OCI-LY7 (cell line): ENCODE measurements around the gene C11orf16. TPM values are rescaled to one million over a fixed set of nuclear protein-coding genes. Genes with fewer than 3 reads are reported as not detected.

Experiments used
- BruUV-seq: library from RNA; stranded (reverse); fragments of 400-500 nt; replicated peaks from 2 replicates; lab custom pipeline; 2021; lab: Mats Ljungman, UMichigan
- CTCF ChIA-PET: fragments of 300-600 bp; sonication (Branson Sonifier 250); formaldehyde crosslinking; loops from one replicate; lab custom pipeline; 2022; ENCODE audit warnings: antibody characterized with exemption; ENCODE audit not compliant: unreplicated experiment; lab: Charles Lee
- POLR2A ChIA-PET: fragments of 300-600 bp; sonication (Branson Sonifier 250); formaldehyde crosslinking; loops from one replicate; lab custom pipeline; 2022; ENCODE audit warnings: antibody characterized with exemption; lab: Charles Lee
- DNase-seq: peaks from one replicate; pipeline ENCODE4 v3.0.0-alpha.2; 2015; ENCODE audit warnings: low spot score
- H2AFZ ChIP-seq: fragments of 200-600 bp; sonication (generic), shearing (Covaris generic); 2 replicates; pipeline ENCODE4 v1.6.1; 2014; ENCODE audit warnings: mild to moderate bottlenecking, antibody characterized with exemption, low read length, moderate library complexity
- H3K27ac ChIP-seq: fragments of 200-600 bp; sonication (generic); 2 replicates; pipeline ENCODE4 v1.5.1; 2014; ENCODE audit warnings: mixed run types, low read depth, mild to moderate bottlenecking, moderate library complexity, low read length, inconsistent platforms; ENCODE audit not compliant: poor library complexity, severe bottlenecking
- H3K36me3 ChIP-seq: fragments of 200-600 bp; sonication (generic); 2 replicates; pipeline ENCODE4 v1.6.1; 2014; ENCODE audit warnings: mild to moderate bottlenecking, antibody characterized with exemption, low read length, moderate library complexity, mixed read lengths; ENCODE audit not compliant: insufficient read depth
- H3K4me1 ChIP-seq: fragments of 200-600 bp; sonication (generic); 2 replicates; pipeline ENCODE4 v1.5.1; 2014; ENCODE audit warnings: mild to moderate bottlenecking, low read length; ENCODE audit not compliant: insufficient read depth, poor library complexity, severe bottlenecking
- H3K4me2 ChIP-seq: fragments of 200-600 bp; sonication (generic); 2 replicates; pipeline ENCODE4 v1.6.1; 2014; ENCODE audit warnings: mild to moderate bottlenecking, low read length
- H3K4me3 ChIP-seq: fragments of 200-600 bp; sonication (generic); 2 replicates; pipeline ENCODE4 v1.5.1; 2014; ENCODE audit warnings: mild to moderate bottlenecking, low read depth, low read length; ENCODE audit not compliant: poor library complexity, severe bottlenecking
- H3K79me2 ChIP-seq: fragments of 200-600 bp; sonication (generic); 2 replicates; pipeline ENCODE4 v1.6.1; 2016; ENCODE audit warnings: low read depth, mild to moderate bottlenecking, low read length, moderate library complexity, mixed read lengths; ENCODE audit not compliant: insufficient read depth
- H3K9me2 ChIP-seq: fragments of 200-600 bp; sonication (generic); 2 replicates; pipeline ENCODE4 v1.6.1; 2016; ENCODE audit warnings: mild to moderate bottlenecking, low read length, mixed read lengths; ENCODE audit not compliant: insufficient read depth
- H3K9me3 ChIP-seq: fragments of 200-600 bp; sonication (generic); 2 replicates; pipeline ENCODE4 v1.6.1; 2014; ENCODE audit warnings: mild to moderate bottlenecking, mixed run types, low read length, mixed read lengths
- H4K20me1 ChIP-seq: fragments of 200-600 bp; sonication (generic); 2 replicates; pipeline ENCODE4 v1.6.1; 2014; ENCODE audit warnings: mild to moderate bottlenecking, antibody characterized with exemption, low read length, moderate library complexity, mixed read lengths; ENCODE audit not compliant: insufficient read depth
- EZH2phosphoT487 ChIP-seq: fragments of 200-600 bp; sonication (generic); IDR thresholded peaks from 2 replicates; pipeline ENCODE4 v1.6.1; 2018; ENCODE audit warnings: low read depth, borderline replicate concordance, mild to moderate bottlenecking, mixed run types, antibody characterized with exemption, low read length, moderate library complexity, mixed read lengths
- intact Hi-C: fragments of 100-400 bp; cut with micrococcal nuclease; formaldehyde crosslinking; loops from one replicate; pipeline ENCODE4 v1.10.0; 2022; ENCODE audit not compliant: unreplicated experiment
- total RNA-seq, 2 experiments: library from RNA; depleted of rRNA in 1 of 2; stranded (reverse); fragments of >200 nt in 1 of 2; shearing (Covaris generic) in 1 of 2; gene quantifications; 2 replicates each; pipeline ENCODE4 v1.2.3, GENCODE V29; 2014 to 2022
- TF ChIP-seq, protein P1 (sequence below): fragments of 200-600 bp; sonication (generic); conservative IDR thresholded peaks from 2 replicates; pipeline ENCODE4 v1.5.1; 2014; ENCODE audit warnings: mild to moderate bottlenecking, antibody characterized with exemption, low read length, moderate library complexity, mixed read lengths

C11orf16 gene
- total RNA-seq, 2 experiments from 2014 or later = not detected

DNA sequence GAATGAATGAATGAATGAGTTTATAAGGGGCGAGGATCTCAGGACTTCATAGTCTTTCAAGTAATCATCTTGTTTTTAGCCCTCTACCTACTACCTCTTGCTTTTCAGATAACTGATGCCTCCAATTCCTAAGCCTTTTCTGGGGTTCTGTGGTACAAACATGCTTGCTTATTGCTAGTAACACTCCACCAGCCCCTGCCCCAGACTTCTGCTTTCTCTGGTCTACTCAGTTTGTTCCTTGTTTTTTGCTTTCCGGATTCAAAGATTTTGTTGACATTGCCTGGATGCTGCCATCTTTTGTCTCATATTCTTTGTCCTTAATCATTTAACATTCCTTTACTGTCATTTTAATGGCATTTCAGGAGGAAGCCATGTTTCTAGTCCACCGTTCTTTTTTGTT lies 40.4 kb upstream of the C11orf16 start:
- H3K4me3 ChIP-seq = no peak overlapping the region
- no peaks in the 10 kb centered on the region for H3K36me3 ChIP-seq
- POLR2A ChIA-PET = no interaction called here
- no peaks in the 10 kb centered on the region for H3K9me3 ChIP-seq
- H2AFZ ChIP-seq = no peak overlapping the region
- no peak overlapping the region for H3K27ac ChIP-seq
- intact Hi-C loops = no loop called here
- no TSS peak for BruUV-seq
- CTCF ChIA-PET = no interaction called here
- DNase-seq = no peak
- no peak overlapping the region for H3K4me2 ChIP-seq
- TF ChIP-seq, protein P1, sequence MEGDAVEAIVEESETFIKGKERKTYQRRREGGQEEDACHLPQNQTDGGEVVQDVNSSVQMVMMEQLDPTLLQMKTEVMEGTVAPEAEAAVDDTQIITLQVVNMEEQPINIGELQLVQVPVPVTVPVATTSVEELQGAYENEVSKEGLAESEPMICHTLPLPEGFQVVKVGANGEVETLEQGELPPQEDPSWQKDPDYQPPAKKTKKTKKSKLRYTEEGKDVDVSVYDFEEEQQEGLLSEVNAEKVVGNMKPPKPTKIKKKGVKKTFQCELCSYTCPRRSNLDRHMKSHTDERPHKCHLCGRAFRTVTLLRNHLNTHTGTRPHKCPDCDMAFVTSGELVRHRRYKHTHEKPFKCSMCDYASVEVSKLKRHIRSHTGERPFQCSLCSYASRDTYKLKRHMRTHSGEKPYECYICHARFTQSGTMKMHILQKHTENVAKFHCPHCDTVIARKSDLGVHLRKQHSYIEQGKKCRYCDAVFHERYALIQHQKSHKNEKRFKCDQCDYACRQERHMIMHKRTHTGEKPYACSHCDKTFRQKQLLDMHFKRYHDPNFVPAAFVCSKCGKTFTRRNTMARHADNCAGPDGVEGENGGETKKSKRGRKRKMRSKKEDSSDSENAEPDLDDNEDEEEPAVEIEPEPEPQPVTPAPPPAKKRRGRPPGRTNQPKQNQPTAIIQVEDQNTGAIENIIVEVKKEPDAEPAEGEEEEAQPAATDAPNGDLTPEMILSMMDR = no peak
- no peak for TF ChIP-seq EZH2phosphoT487
- no peaks in the 10 kb centered on the region for H3K79me2 ChIP-seq
- no peaks in the 10 kb centered on the region for H3K4me1 ChIP-seq
- no peaks in the 10 kb centered on the region for H3K9me2 ChIP-seq
- no peaks in the 10 kb centered on the region for H4K20me1 ChIP-seq

DNA sequence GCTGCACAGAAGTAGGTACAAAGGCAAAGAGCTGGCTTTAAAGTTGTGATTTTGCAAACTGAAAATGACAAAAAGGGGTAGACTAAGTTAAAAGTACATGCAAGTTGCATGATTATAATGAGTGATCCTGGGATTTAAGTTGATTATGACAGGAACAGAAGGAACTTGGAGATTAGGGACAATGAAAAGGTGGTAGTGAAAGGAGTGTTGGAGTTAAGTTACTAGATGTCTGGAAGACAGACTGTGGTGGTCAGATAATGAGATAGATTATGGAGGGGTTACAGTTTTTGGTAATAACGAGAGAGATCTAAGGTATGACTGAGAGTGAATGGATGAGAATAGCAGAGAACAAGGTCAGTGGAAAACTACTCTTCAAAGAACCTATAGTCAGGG lies 39.2 kb upstream of the C11orf16 start:
- H3K4me1 ChIP-seq = no peaks in the 10 kb centered on the region
- BruUV-seq = no TSS peak
- DNase-seq = no peak
- ChIA-PET POLR2A (no interaction called here), CTCF (no interaction called here)
- no peak for TF ChIP-seq EZH2phosphoT487
- TF ChIP-seq, protein P1 = no peak
- H3K36me3 ChIP-seq = no peaks in the 10 kb centered on the region; the same call in 1 of the 2 replicates
- no peak overlapping the region for H3K27ac ChIP-seq
- no peaks in the 10 kb centered on the region for H3K9me2 ChIP-seq
- H4K20me1 ChIP-seq = no peaks in the 10 kb centered on the region
- H3K4me3 ChIP-seq = no peak overlapping the region
- H3K79me2 ChIP-seq = no peaks in the 10 kb centered on the region
- H3K9me3 ChIP-seq = no peaks in the 10 kb centered on the region
- intact Hi-C loops = no loop called here
- no peak overlapping the region for H2AFZ ChIP-seq
- H3K4me2 ChIP-seq = no peak overlapping the region

DNA sequence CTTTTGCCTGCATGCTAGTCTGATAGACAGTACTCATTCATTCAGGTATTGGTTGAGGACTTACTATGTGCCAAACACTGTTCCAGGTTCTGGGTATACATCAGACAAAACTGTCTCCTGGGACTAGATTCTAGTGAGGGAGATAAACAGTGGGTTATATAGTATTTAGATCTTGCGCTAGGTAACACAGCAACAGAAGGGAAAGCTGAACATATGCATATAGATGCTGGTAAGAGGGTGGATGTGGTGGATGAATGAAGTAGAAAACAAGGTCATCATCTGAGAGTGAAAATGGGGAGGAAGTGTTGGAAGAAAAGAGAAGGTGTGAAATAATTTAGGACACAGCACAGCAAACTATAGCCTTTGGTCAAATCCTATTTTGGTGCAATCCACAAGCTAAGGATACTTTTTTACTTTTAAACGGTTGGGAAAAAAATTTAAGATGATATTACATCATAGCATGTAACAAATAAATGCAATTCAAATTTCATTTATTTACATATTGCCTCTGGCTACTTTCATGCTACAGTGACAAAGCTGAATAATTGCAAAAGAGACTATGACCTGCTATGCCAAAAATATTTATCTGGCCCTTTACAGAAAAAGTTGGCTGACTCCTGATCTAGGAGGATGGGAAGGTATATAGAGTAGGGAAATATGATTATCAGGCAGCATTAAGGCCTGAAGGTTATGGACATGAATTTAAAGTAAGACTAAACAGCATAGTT lies 38.6 kb upstream of the C11orf16 start:
- Histone ChIP-seq H3K9me2 (no peaks in the 10 kb centered on the region), H3K4me3 (no peak overlapping the region), H2AFZ (no peak overlapping the region), H4K20me1 (no peaks in the 10 kb centered on the region), H3K9me3 (no peaks in the 10 kb centered on the region), H3K27ac (no peak overlapping the region), H3K4me1 (no peaks in the 10 kb centered on the region), H3K4me2 (no peak overlapping the region), H3K36me3 (no peaks in the 10 kb centered on the region; the same call in 1 of the 2 replicates), H3K79me2 (no peaks in the 10 kb centered on the region)
- POLR2A ChIA-PET = no interaction called here
- no peak for TF ChIP-seq EZH2phosphoT487
- intact Hi-C loops = no loop called here
- DNase-seq = no peak
- CTCF ChIA-PET = no interaction called here
- BruUV-seq = no TSS peak
